Liver (tissue), 9 donors: Measurements from ENCODE around the gene EOMES. TPM values are rescaled to one million over a fixed set of nuclear protein-coding genes. Genes with fewer than 3 reads are reported as not detected.

Experiments
- DNase-seq: peaks from one replicate; pipeline ENCODE4 v3.0.0-alpha.2; 2017; ENCODE audit warnings: low spot score
- H3K27ac ChIP-seq, 2 donors: one replicate each; pipeline ENCODE4 v1.7.0; 2013; ENCODE audit warnings: inconsistent platforms in 2 of 2, low read length in 2 of 2, control low read depth in 1 of 2, low read depth in 1 of 2, mild to moderate bottlenecking in 1 of 2
- H3K27me3 ChIP-seq, 4 donors: one replicate each; pipeline versions ENCODE4 v1.6.1 to v1.7.0; 2013; ENCODE audit warnings: low read length in 3 of 4, inconsistent platforms in 1 of 4, mild to moderate bottlenecking in 1 of 4, moderate library complexity in 1 of 4; ENCODE audit not compliant: control insufficient read depth in 4 of 4, insufficient read depth in 4 of 4
- H3K36me3 ChIP-seq, 4 donors: one replicate each; pipeline versions ENCODE4 v1.6.1 to v1.7.0; 2013; ENCODE audit warnings: low read length in 3 of 4, mild to moderate bottlenecking in 3 of 4, low read depth in 1 of 4, moderate library complexity in 1 of 4; ENCODE audit not compliant: control insufficient read depth in 4 of 4, insufficient read depth in 3 of 4
- H3K4me1 ChIP-seq, 4 donors: one replicate each; pipeline versions ENCODE4 v1.6.1 to v1.7.0; 2013; ENCODE audit warnings: low read length in 3 of 4, mild to moderate bottlenecking in 3 of 4, moderate library complexity in 1 of 4; ENCODE audit not compliant: control insufficient read depth in 4 of 4, insufficient read depth in 4 of 4
- H3K4me3 ChIP-seq, 3 donors: one replicate each; pipeline versions ENCODE4 v1.6.1 to v1.7.0; 2013; ENCODE audit warnings: low read length in 3 of 3, control low read depth in 1 of 3, low read depth in 1 of 3, mild to moderate bottlenecking in 1 of 3
- H3K9ac ChIP-seq, 2 donors: one replicate each; pipeline ENCODE4 v1.7.0; 2013; ENCODE audit warnings: low read length in 2 of 2, mild to moderate bottlenecking in 2 of 2, moderate library complexity in 2 of 2, control low read depth in 1 of 2, low read depth in 1 of 2
- H3K9me3 ChIP-seq, 4 donors: one replicate each; pipeline versions ENCODE4 v1.6.1 to v1.7.0; 2013; ENCODE audit warnings: low read length in 3 of 4; ENCODE audit not compliant: control insufficient read depth in 4 of 4
- CTCF ChIP-seq: fragments of 150-350 bp; IDR thresholded peaks from 2 replicates; pipeline ENCODE4 v1.5.1; 2017; ENCODE audit warnings: improper control_type of control experiment, low read depth, low read length; ENCODE audit not compliant: missing input control
- EGR1 ChIP-seq, 2 donors: IDR thresholded peaks; 2 replicates each; pipeline ENCODE4 v1.6.1; 2016 to 2018; ENCODE audit warnings: antibody characterized with exemption in 2 of 2, low read depth in 2 of 2
- FOXA1 ChIP-seq: IDR thresholded peaks from 2 replicates; pipeline ENCODE4 v1.6.1; 2016; ENCODE audit warnings: antibody characterized with exemption
- FOXA2 ChIP-seq: IDR thresholded peaks from 2 replicates; pipeline ENCODE4 v1.6.1; 2016; ENCODE audit warnings: antibody characterized with exemption
- GABPA ChIP-seq, 2 donors: IDR thresholded peaks in 1 of 2; conservative IDR thresholded peaks in 1 of 2; 2 replicates each; pipeline ENCODE4 v1.6.1; 2016; ENCODE audit warnings: antibody characterized with exemption in 2 of 2, mild to moderate bottlenecking in 1 of 2, moderate library complexity in 1 of 2
- HNF4A ChIP-seq, 2 donors: conservative IDR thresholded peaks; 2 replicates each; pipeline ENCODE4 v1.6.1; 2016; ENCODE audit warnings: antibody characterized with exemption in 2 of 2, mild to moderate bottlenecking in 2 of 2
- HNF4G ChIP-seq: IDR thresholded peaks from 2 replicates; pipeline ENCODE4 v1.6.1; 2016; ENCODE audit warnings: antibody characterized with exemption
- JUND ChIP-seq, 2 donors: IDR thresholded peaks; 2 replicates each; pipeline ENCODE4 v1.6.1; 2016; ENCODE audit warnings: antibody characterized with exemption in 2 of 2
- NR2F2 ChIP-seq: IDR thresholded peaks from 2 replicates; pipeline ENCODE4 v1.6.1; 2016; ENCODE audit warnings: antibody characterized with exemption
- RAD21 ChIP-seq, 2 donors: IDR thresholded peaks; 2 replicates each; pipeline ENCODE4 v1.6.1; 2016; ENCODE audit warnings: antibody characterized with exemption in 2 of 2, mild to moderate bottlenecking in 2 of 2
- REST ChIP-seq: IDR thresholded peaks from 2 replicates; pipeline ENCODE4 v1.6.1; 2016; ENCODE audit warnings: antibody characterized with exemption, mild to moderate bottlenecking
- RXRA ChIP-seq, 2 donors: IDR thresholded peaks; 2 replicates each; pipeline ENCODE4 v1.6.1; 2017 to 2018; ENCODE audit warnings: antibody characterized with exemption in 2 of 2, mild to moderate bottlenecking in 1 of 2
- SP1 ChIP-seq: IDR thresholded peaks from 2 replicates; pipeline ENCODE4 v1.6.1; 2018; ENCODE audit warnings: antibody characterized with exemption, mild to moderate bottlenecking
- TAF1 ChIP-seq: conservative IDR thresholded peaks from 2 replicates; pipeline ENCODE4 v1.6.1; 2016; ENCODE audit warnings: antibody characterized with exemption, mild to moderate bottlenecking
- YY1 ChIP-seq: IDR thresholded peaks from 2 replicates; pipeline ENCODE4 v1.6.1; 2016; ENCODE audit warnings: antibody characterized with exemption, mild to moderate bottlenecking
- WGBS: extraction: QIAGEN DNeasy Blood & Tissue Kit; methylation state at CpG from one replicate; pipeline ENCODE4 v1.1.7; 2013; 5-methylcytosine and 5-hydroxymethylcytosine counted together
- polyA plus RNA-seq, 2 donors: library from polyadenylated mRNA; stranded (reverse) in 1 of 2; unstranded in 1 of 2; fragments of 200-250 nt in 1 of 2; fragments of >200 nt in 1 of 2; fragmentation: Nextera tagmentation in 1 of 2; extraction: Ambion mirVana in 1 of 2; gene quantifications; one replicate each; pipeline versions ENCODE4 v1.2.1 to v1.2.3, GENCODE V29; 2013 to 2015
- total RNA-seq, 2 donors: library from RNA; depleted of rRNA; stranded (reverse); fragments of >200 nt; gene quantifications; one replicate each; pipeline ENCODE4 v1.2.3, GENCODE V29; 2014
- TF ChIP-seq, protein P1 (sequence below): IDR thresholded peaks from 2 replicates; pipeline ENCODE4 v1.6.1; 2016; ENCODE audit warnings: antibody characterized with exemption
- TF ChIP-seq, protein P2 (sequence below): IDR thresholded peaks from 2 replicates; pipeline ENCODE4 v1.6.1; 2016; ENCODE audit warnings: antibody characterized with exemption
- donor health status: healthy.
- donor health status: healthy.
- donor health status: healthy.
- donor health status: healthy.
- donor health status: healthy.

EOMES gene
- total and polyA plus RNA-seq, 4 donors: 0.39 to 0.75 (median 0.59) TPM

DNA sequence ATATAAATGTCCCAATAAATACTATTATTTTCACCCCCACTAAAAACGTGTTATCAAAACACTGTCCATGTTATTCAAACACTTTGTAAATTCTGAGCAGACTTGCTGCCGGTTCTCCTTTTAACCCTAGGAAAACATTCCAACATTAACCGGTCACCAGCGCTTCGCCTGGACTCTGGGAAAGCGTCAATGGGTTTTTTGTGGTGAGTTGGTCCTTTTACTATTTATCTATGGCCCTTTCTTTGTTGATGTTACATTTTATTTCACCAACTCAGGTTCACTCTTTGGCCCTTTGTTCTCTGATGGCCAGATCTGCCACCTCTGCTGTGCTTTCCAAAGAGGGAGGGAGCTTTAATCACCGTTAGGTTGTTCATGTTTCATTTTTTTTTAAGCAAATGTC lies 4.1 kb upstream of the EOMES start:
- Histone ChIP-seq H3K27me3 (peaks cover 8 to 34% (median 20%) of the 10 kb centered on the region in 4 donors), H3K9ac (no peak overlapping the region), H3K27ac (no peak overlapping the region), H3K4me1 (peaks cover 15 to 47% (median 28%) of the 10 kb centered on the region in 4 donors), H3K36me3 (no peaks in the 10 kb centered on the region), H3K4me3 (no peak overlapping the region), H3K9me3 (no peaks in the 10 kb centered on the region)
- TF ChIP-seq REST: no peak
- TF ChIP-seq FOXA1: no peak
- TF ChIP-seq HNF4G: no peak
- TF ChIP-seq RXRA (IDR thresholded peaks at IDR 0.05): no peak
- TF ChIP-seq, protein P1, sequence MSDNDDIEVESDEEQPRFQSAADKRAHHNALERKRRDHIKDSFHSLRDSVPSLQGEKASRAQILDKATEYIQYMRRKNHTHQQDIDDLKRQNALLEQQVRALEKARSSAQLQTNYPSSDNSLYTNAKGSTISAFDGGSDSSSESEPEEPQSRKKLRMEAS: no peak
- no peak for TF ChIP-seq GABPA (IDR thresholded peaks at IDR 0.05 in 1 of 2, conservative IDR thresholded peaks at IDR 0.05 in 1 of 2)
- TF ChIP-seq FOXA2: no peak
- TF ChIP-seq SP1: no peak
- TF ChIP-seq TAF1: no peak
- no peak for TF ChIP-seq EGR1 (IDR thresholded peaks at IDR 0.05; ENCODE audit: low read depth in 2 of 2)
- TF ChIP-seq YY1: no peak
- no peak for TF ChIP-seq HNF4A (conservative IDR thresholded peaks at IDR 0.05)
- TF ChIP-seq, protein P2, sequence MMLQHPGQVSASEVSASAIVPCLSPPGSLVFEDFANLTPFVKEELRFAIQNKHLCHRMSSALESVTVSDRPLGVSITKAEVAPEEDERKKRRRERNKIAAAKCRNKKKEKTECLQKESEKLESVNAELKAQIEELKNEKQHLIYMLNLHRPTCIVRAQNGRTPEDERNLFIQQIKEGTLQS: no peak
- no peak for TF ChIP-seq NR2F2
- no peak for TF ChIP-seq CTCF
- TF ChIP-seq RAD21 (IDR thresholded peaks at IDR 0.05): no peak
- no peak for DNase-seq
- 14% methylated on average over 7 of the region's 7 CpGs for WGBS

DNA sequence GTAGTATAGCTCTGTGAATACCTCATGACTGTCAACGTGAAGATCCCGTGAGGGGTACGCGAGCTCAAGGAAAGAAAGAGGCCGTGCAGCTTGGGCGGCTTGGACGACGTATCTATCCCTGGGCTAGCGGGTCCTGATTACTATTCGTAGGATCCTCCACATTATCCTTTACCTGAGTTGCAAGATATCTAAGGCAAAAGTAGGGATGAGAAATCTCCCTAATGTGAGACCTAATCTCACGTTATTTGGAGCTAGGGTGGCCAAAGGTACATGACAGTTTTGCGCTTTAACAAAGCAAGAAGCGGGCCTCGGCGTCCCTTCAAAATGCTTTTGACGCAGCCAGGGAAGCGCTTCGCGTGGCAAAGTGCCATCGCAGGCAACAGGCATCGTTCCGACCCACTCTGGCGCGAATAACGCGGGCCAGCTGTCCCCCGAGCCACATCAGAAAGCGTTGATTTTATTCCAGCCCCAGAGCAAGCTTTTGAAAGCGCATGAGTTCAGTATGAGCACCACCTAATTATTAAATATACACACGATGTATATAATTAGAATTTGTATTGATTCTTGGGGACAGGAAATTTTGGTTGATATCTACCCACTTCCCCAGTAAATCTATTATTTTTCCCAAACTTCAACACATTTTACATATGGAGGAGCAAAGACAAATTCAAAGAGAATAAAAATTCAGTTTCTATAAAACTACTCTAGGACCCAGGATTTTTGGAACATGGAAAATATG lies 2.5 kb upstream of the EOMES start:
- H3K36me3 ChIP-seq: no peaks in the 10 kb centered on the region
- whole genome bisulfite sequencing: 10% methylated on average over 30 of the region's 30 CpGs
- peaks cover 6 to 33% (median 21%) of the 10 kb centered on the region in 4 donors for H3K27me3 ChIP-seq
- no peaks in the 10 kb centered on the region for H3K9me3 ChIP-seq
- H3K27ac ChIP-seq: no peak overlapping the region
- H3K9ac ChIP-seq: no peak overlapping the region
- peaks cover 15 to 46% (median 31%) of the 10 kb centered on the region in 4 donors for H3K4me1 ChIP-seq
- TF ChIP-seq HNF4A (conservative IDR thresholded peaks at IDR 0.05) (no peak), TAF1 (no peak), FOXA2 (no peak), RXRA (IDR thresholded peaks at IDR 0.05) (no peak), GABPA (IDR thresholded peaks at IDR 0.05 in 1 of 2, conservative IDR thresholded peaks at IDR 0.05 in 1 of 2) (no peak), JUND (IDR thresholded peaks at IDR 0.05) (no peak), YY1 (no peak), HNF4G (no peak), RAD21 (IDR thresholded peaks at IDR 0.05) (no peak), FOXA1 (no peak), CTCF (no peak), SP1 (no peak), NR2F2 (no peak), REST (no peak)
- TF ChIP-seq, protein P2: no peak
- TF ChIP-seq, protein P1: no peak
- no peak for DNase-seq
- H3K4me3 ChIP-seq: no peak overlapping the region
